HepG2 (cell line): ENCODE measurements around the gene CLEC10A. TPM values are rescaled to one million over a fixed set of nuclear protein-coding genes. Genes with fewer than 3 reads are reported as not detected.
A peak's percentile ranks its signal among the peaks of the same experiment; 100 is the strongest.

Experiments used
- GPN1 ChIP-seq: sonication (generic); formaldehyde crosslinking; IDR thresholded peaks from 2 replicates; pipeline ENCODE4 v1.5.1; 2020; ENCODE audit warnings: missing genetic modification reagents, borderline replicate concordance
- HNRNPUL1 ChIP-seq: fragments of 200-400 bp; formaldehyde crosslinking; IDR thresholded peaks from 2 replicates; pipeline ENCODE4 v1.6.1; 2017; ENCODE audit warnings: low read depth, mild to moderate bottlenecking, low read length, moderate library complexity
- MAZ ChIP-seq, 2 experiments: sonication (generic) in 1 of 2; formaldehyde crosslinking in 1 of 2; IDR thresholded peaks; 2 replicates each; pipeline versions ENCODE4 v1.5.0 to v1.6.1; 2012 to 2020; ENCODE audit warnings: low read depth in 2 of 2, mild to moderate bottlenecking in 2 of 2, borderline replicate concordance in 1 of 2, improper control_type of control experiment in 1 of 2, low read length in 1 of 2, missing genetic modification reagents in 1 of 2, moderate library complexity in 1 of 2
- NR2F1 ChIP-seq, 2 experiments: fragments of 450-650 bp in 1 of 2; formaldehyde crosslinking in 1 of 2; IDR thresholded peaks; 2 replicates each; pipeline versions ENCODE4 v1.5.0 to v1.6.1; 2016 to 2020; ENCODE audit warnings: mild to moderate bottlenecking in 1 of 2, missing compliant biosample characterization in 1 of 2, missing genetic modification reagents in 1 of 2, moderate library complexity in 1 of 2
- PTBP1 ChIP-seq: fragments of 200-400 bp; formaldehyde crosslinking; IDR thresholded peaks from 2 replicates; pipeline ENCODE4 v1.6.1; 2018; ENCODE audit warnings: low read length, low read depth; ENCODE audit not compliant: poor library complexity, severe bottlenecking
- RBFOX2 ChIP-seq: fragments of 200-400 bp; formaldehyde crosslinking; IDR thresholded peaks from 2 replicates; pipeline ENCODE4 v1.6.1; 2017; ENCODE audit warnings: low read depth, mild to moderate bottlenecking, low read length
- SETDB1 ChIP-seq: sonication (generic); formaldehyde crosslinking; IDR thresholded peaks from 2 replicates; pipeline ENCODE4 v1.5.1; 2020; ENCODE audit warnings: missing genetic modification reagents, mild to moderate bottlenecking, borderline replicate concordance
- SOX5 ChIP-seq: IDR thresholded peaks from 2 replicates; pipeline ENCODE4 v1.6.1; 2016; ENCODE audit warnings: borderline replicate concordance
- SRSF4 ChIP-seq: fragments of 200-400 bp; formaldehyde crosslinking; IDR thresholded peaks from one replicate; pipeline ENCODE4 v1.6.1; 2018; ENCODE audit warnings: mild to moderate bottlenecking, low read depth, low read length, moderate library complexity; ENCODE audit not compliant: poor library complexity, severe bottlenecking
- TBL1XR1 ChIP-seq: fragments of 150-350 bp; IDR thresholded peaks from 2 replicates; pipeline ENCODE4 v1.6.1; 2014; ENCODE audit warnings: borderline replicate concordance, low read length; ENCODE audit not compliant: partially characterized antibody
- THAP8 ChIP-seq: sonication (generic); formaldehyde crosslinking; IDR thresholded peaks from 2 replicates; pipeline ENCODE4 v1.5.1; 2020; ENCODE audit warnings: missing genetic modification reagents, mild to moderate bottlenecking, borderline replicate concordance
- ZBTB38 ChIP-seq: sonication (generic); formaldehyde crosslinking; IDR thresholded peaks from 2 replicates; pipeline ENCODE4 v1.5.1; 2020; ENCODE audit warnings: mild to moderate bottlenecking, missing genetic modification reagents
- ZFP82 ChIP-seq: sonication (generic); formaldehyde crosslinking; IDR thresholded peaks from 2 replicates; pipeline ENCODE4 v1.5.1; 2020; ENCODE audit warnings: mild to moderate bottlenecking, missing genetic modification reagents, borderline replicate concordance
- ZMAT3 ChIP-seq: sonication (generic); formaldehyde crosslinking; conservative IDR thresholded peaks from 2 replicates; pipeline ENCODE4 v1.7.0; 2021; ENCODE audit warnings: missing genetic modification reagents
- ZNF431 ChIP-seq: sonication (generic); formaldehyde crosslinking; IDR thresholded peaks from 2 replicates; pipeline ENCODE4 v1.9.0; 2022; ENCODE audit warnings: missing genetic modification reagents, low read depth, mild to moderate bottlenecking, borderline replicate concordance
- ZNF609 ChIP-seq: sonication (generic); formaldehyde crosslinking; IDR thresholded peaks from 2 replicates; pipeline ENCODE4 v1.4.0; 2020; ENCODE audit warnings: mild to moderate bottlenecking, missing genetic modification reagents, borderline replicate concordance
- ZNF691 ChIP-seq: sonication (generic); formaldehyde crosslinking; IDR thresholded peaks from 2 replicates; pipeline ENCODE4 v1.4.0; 2020; ENCODE audit warnings: missing genetic modification reagents, low read depth, mild to moderate bottlenecking, borderline replicate concordance
- ZNF777 ChIP-seq: sonication (generic); formaldehyde crosslinking; IDR thresholded peaks from 2 replicates; pipeline ENCODE4 v1.4.0; 2020; ENCODE audit warnings: missing genetic modification reagents
- ZNF780A ChIP-seq: sonication (generic); formaldehyde crosslinking; IDR thresholded peaks from 2 replicates; pipeline ENCODE4 v1.8.0; 2022; ENCODE audit warnings: mild to moderate bottlenecking, missing genetic modification reagents, moderate library complexity
- polyA plus RNA-seq, 8 experiments: library from polyadenylated mRNA; depleted of rRNA in 3 of 8; stranded (reverse) in 7 of 8; unstranded in 1 of 8; fragments of >200 nt; fragmentation: Illumina TruSeq in 4 of 8; extraction: Trizol in 4 of 8; gene quantifications; 2 replicates each; pipeline versions ENCODE4 v1.2.1 to v1.2.3, GENCODE V29; 2011 to 2016; ENCODE audit warnings: low read depth in 4 of 8, missing spikeins in 1 of 8, mixed read lengths in 1 of 8; ENCODE audit not compliant: insufficient read depth in 1 of 8
- total RNA-seq, 5 experiments: library from RNA; depleted of rRNA; stranded (reverse); fragments of >200 nt; fragmentation: Illumina TruSeq; extraction: Trizol; gene quantifications; 2 replicates each; pipeline ENCODE4 v1.2.3, GENCODE V29; 2016; ENCODE audit warnings: low read depth in 1 of 5

The CLEC10A gene
- total and polyA plus RNA-seq, 2 of the 13 experiments (the other 11 are each of a cell fraction or from before 2014, with no cell fraction given) = 0.33 TPM; not detected in 1

- TF ChIP-seq NR2F1 (CRISPR knock-in tag; IDR thresholded peaks at IDR 0.05) (no peak), GPN1 (CRISPR knock-in tag) (no peak), ZNF431 (CRISPR knock-in tag) (no peak), ZBTB38 (no peak), SOX5 (CRISPR knock-in tag) (0 out of 2 replicates have a peak, but pooled peaks have one; percentile 20), ZNF609 (no peak), PTBP1 (no peak), ZFP82 (CRISPR knock-in tag) (no peak), RBFOX2 (peak; percentile 53), SRSF4 (no peak), MAZ (IDR thresholded peaks at IDR 0.05; ENCODE audit: borderline replicate concordance, low read depth, low read length) (0 out of 2 replicates have a peak, but pooled peaks have one; percentile 15), MAZ (CRISPR knock-in tag; IDR thresholded peaks at IDR 0.05; ENCODE audit: low read depth) (no peak), SETDB1 (CRISPR knock-in tag) (no peak), THAP8 (CRISPR knock-in tag) (no peak), ZNF780A (CRISPR knock-in tag) (no peak), HNRNPUL1 (no peak), ZNF777 (CRISPR knock-in tag) (no peak), ZNF691 (no peak), TBL1XR1 (no peak), ZMAT3 (no peak)
Observed at GRCh38 chr17:7111784-7112509, 31.9 kb upstream of the CLEC10A start (continued).
